HG03469 (cell line): ENCODE results near the gene BMPR1A.
"Not testable (repeated sequence)": the region's sequence is repeated elsewhere in the genome, so short reads cannot be mapped to it uniquely, and the experiment has no call there.

Source experiments
- ATAC-seq: cut with Tn5 transposase; IDR thresholded peaks from one replicate; pipeline ENCODE4 v1.9.1; 2021; ENCODE audit warnings: mild to moderate bottlenecking, moderate library complexity, moderate number of reproducible peaks; ENCODE audit not compliant: unreplicated experiment

Gene BMPR1A

GRCh38 chr10:86833969-86834368 is 77.5 kb downstream of the BMPR1A start:
- no peak for ATAC-seq

- ATAC-seq, result no peak
Observed at GRCh38 chr10:86836044-86836443, 79.6 kb downstream of the BMPR1A start.

- no peak for ATAC-seq
Observed at GRCh38 chr10:86837663-86838062, 81.2 kb downstream of the BMPR1A start.

DNA sequence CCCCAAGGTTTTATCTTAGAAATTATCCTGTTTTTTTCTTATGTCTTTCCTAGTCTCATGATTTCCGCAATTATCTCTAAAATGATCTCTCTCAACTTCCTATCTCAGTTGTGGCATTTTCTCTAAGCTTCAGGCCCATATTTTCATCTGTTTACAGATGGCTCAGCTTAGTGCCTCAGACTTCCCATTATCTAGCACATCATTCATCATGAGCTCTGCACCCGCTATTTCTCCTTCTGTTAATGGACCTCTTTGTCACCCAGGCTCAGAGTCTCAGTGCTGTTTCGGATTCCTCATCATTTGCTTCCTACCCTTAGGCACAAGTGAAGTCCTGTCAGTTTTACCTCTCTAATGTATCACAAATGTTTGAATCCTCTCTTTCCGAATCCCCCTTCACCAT is 84.1 kb downstream of the BMPR1A start:
- ATAC-seq, result no peak

DNA sequence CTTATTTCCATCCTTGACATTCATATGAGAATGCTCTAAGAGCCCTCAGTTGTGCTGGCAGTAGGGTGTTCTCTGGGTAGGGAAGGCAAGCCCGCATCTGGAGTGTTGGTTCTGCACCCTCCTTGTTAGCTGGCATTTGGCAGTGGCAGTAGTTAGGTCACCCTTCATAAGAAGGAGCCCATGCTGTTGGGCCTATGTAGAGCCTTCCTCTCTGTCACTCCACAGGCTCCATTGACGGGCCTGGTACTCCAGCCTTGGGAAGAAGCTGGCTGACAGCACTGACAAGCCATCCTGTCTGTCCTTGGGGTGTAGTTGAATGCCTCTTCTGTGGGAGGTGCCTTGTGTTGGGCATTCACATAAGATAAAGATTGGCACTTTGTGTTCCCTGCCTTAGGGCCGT is 89.7 kb downstream of the BMPR1A start:
- no peak for ATAC-seq

DNA sequence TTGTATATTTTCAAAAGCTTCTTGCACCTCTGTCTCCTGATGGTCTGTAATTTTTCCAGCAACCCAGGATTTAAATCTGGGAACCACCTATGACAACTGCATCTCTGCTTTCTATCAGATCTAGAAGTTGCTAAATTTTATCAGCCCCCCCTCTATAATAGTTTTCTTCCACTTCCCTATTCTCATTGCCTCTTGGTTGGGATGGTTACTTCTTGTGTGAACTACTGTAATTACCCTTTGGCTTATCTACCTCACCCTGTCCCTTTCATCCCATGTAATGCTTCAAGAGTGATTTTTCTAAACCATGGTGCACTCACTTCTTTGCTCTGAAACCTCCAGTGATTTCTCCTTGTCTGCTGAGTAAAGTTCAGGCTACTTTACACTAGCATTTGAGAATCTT is 92.3 kb downstream of the BMPR1A start:
- ATAC-seq, result no peak

- ATAC-seq, result peak; percentile 77
Observed at GRCh38 chr10:86849181-86849894, 92.9 kb downstream of the BMPR1A start.

DNA sequence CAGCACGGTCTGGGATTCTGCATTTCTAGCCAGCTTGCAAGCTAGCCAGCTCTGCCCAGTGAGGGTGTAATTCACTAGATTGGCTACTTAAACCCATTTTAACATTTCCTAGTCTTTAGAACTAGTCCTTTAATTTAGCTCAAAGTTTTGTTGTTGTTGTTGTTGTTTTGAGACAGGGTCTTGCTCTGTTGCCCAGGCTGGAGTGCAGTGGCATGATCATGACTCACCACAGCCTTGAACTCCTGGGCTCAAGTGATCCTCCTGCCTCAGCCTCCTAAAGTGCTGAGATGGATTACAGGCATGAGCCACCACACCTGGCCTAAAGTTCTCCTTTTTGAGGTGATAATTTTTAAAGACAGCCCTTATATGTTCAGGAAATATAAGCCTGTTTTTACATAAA is 94.1 kb downstream of the BMPR1A start:
- no peak for ATAC-seq

DNA sequence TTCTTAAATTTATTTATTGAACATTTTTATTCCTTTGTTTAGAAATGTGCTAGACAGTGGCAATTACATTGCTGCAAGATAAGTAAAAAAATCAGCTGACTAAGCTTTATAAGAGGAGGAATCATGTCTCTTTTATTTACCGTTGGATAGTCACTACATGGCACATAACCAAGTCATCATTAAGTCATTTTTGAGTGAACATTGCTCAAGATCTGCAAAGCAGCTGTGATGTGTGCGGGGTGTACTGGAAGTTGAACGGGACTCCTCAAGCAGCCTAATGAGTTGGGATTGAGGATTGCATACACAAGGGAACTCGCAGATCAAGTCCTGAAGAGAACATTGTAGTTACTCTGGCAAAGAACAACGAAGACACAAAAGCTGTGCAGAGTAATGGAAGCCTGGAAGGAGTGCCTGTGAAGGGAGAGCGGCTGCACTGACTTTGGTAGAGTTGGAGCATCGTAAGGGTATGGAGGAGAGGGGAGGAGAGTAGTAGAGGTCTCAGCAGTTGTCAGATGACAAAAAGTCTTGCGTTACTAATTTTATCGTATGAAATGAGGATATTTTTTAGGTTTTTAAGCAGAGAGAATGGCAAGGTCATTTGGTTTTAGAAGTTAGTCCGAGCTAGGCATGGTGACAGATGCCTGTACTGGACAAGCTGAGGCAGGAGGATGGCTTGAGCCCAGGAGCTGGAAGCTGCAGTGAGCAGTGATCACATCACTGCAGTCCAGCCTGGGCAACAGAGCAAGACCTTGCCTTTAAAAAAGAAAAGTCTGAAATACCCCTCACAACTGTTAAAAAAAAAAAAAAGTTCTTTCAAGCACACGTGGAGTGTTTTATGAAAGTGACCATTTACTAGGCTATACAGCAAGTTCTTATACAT is 95.1 kb downstream of the BMPR1A start:
- no peak for ATAC-seq

DNA sequence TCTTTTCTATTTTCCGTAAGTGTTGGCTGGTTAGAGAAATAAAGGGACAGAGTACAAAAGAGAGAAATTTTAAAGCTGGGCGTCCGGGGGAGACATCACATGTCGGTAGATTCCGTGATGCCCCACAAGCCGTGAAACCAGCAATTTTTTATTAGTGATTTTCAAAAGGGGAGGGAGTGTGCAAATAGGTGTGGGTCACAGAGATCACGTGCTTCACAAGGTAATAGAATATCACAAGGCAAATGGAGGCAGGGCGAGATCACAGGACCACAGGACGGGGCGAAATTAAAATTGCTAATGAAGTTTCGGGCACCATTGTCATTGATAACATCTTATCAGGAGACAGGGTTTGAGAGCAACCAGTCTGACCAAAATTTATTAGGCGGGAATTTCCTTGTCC is 97.2 kb downstream of the BMPR1A start:
- not testable (repeated sequence) for ATAC-seq

DNA sequence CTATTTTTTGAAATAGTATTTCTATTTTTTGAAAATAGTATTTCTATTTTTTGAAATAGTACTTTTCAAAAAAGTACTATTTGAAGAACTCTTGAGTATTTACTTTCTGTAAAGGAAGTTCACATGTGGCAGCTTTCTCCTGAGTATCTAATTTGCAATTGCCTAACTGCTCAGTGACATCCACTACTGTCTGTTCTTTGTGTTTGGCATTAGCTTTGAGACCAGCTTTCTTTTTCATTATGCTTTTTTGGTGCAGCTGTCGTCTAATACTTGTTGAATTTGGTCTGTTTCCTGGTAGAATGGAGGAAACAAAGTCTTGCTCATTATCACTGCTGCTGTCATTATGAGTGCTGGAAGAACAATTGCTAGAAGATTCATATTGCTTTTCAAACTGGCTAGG is 99.1 kb downstream of the BMPR1A start:
- no peak for ATAC-seq

- no peak for ATAC-seq
Observed at GRCh38 chr10:86856156-86856555, 99.7 kb downstream of the BMPR1A start.

GRCh38 chr10:86857128-86857721 is 100.8 kb downstream of the BMPR1A start:
- no peak for ATAC-seq

DNA sequence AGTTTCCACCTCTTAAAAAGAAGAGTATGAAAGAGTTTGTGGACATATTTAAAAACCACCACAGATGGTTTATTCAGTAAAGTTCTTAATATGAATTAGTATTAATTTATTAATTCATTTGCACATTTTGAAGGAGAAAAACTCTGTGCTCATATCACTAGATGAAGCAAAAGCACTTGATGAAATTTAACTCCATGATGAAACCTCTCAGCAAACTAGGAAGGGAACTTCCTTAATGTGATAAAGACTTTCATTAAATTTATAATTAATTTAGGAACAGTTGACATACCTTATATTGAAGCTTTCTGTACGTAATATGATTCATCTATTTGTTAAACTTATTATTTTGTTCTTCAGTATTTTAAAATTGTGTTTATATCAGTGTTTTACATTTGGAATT is 101.6 kb downstream of the BMPR1A start:
- ATAC-seq, result no peak

GRCh38 chr10:86861351-86861750 is 104.9 kb downstream of the BMPR1A start:
- ATAC-seq, result no peak

GRCh38 chr10:86862373-86862772 is 106.0 kb downstream of the BMPR1A start:
- ATAC-seq, result no peak

DNA sequence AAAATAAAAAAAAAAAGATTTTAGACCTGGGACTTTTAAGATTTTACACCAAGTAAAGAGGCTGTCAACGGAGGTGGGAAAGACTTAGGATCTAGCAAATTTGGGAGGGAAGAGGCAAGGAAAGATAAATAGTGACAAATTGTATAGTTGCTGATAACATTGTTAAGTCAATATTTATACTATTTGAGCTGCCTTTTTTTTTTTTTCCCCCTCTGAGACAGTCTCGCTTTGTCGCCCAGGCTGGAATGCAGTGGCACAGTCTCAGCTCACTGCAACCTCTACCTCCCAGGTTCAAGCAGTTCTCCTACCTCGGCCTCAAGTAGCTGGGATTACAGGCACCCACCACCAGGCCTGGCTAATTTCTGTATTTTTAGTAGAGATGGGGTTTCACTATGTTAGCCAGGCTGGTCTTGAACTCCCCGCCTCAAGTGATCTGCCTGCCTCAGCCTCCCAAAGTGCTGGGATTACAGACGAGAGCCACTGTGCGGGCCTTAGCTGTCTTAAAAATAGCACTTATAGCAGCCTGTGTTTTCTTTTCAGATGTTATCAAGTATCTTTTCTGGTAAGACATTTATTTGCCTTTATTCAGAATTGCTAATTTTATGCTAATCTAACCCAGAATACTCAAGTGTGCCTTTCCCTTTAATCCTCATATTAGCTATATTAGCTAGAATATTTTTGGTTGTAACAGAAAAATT is 106.5 kb downstream of the BMPR1A start:
- ATAC-seq, result no peak

DNA sequence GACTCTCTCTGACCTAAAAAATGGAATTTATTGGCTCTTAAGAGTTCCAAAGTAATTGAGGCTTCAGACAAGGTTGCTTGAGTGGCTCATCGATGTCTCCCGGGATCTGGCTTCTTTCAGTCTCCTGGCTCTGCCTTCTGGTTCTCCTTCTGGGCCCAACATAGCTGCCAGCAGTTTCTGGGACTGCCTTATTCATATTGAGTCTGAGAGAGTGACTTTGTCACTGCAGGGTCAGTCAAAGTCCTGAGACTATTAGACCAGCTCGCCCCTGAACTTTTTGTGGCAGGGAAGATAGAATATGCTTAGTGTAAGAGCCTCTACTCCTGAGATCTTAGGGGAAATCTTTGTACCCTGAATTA is 107.0 kb downstream of the BMPR1A start:
- ATAC-seq, result no peak

GRCh38 chr10:86865011-86865811 is 108.8 kb downstream of the BMPR1A start:
- not testable (repeated sequence) for ATAC-seq

DNA sequence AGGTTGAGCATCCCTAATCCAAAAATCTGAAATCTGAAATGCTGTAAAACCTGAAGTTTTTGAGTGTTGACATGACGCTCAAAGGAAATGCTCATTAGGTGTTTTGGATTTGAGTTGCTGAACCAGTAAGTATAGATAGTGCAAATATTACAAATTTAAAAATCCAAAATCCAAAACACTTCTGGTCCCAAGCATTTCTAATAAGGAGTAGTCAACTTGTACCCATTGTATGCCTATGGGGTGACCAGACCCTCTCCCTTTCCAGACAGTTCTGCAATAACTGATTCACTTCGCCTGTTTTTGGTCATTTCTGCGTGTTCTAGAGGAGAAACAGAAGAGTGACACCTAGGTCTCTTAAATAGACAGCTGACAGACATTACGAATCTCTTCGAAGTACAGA is 110.7 kb downstream of the BMPR1A start:
- ATAC-seq, result no peak
